ENCODE data around the gene SDK1.
A peak's percentile ranks its signal among the peaks of the same experiment; 100 is the strongest.

SDK1 gene

GRCh38 chr7:3909128-3909527, 608.1 kb downstream of the SDK1 start:
- Histone ChIP-seq H3K4me3 (ENCODE audit: low read depth, low read length) (no peak overlapping the region), H3K27ac (no peak overlapping the region), H3K36me3 (no peaks in the 10 kb centered on the region), H3K9me3 (ENCODE audit: severe bottlenecking) (no peaks in the 10 kb centered on the region), H3K27me3 (ENCODE audit: insufficient read depth, low read depth, severe bottlenecking) (no peaks in the 10 kb centered on the region)
- peak; percentile 67 for DNase-seq
- no peak for TF ChIP-seq CTCF (IDR thresholded peaks at IDR 0.05; ENCODE audit: low read depth, low read length)

- DNase-seq: no peak
Observed at GRCh38 chr7:3910054-3910453, 609.0 kb downstream of the SDK1 start.

DNA sequence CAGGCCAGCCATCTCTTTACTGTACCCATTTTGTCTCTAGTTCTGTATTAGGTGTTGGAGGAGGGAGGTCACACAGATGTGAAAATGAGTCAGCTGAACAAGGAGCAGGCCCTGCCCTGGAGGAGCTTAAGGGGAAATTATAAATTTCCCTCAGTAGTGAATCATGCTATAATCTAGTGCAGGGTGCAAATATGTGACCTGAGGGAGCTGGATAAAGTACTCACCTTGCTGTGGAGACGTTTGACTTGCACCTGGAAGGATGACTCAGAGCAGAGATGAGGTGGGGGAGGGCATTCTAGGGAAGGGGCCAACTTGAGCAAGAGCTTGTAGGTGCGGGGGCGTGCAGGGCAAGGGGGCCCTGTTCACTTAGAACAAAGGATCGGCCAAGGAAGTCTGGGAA, 610.6 kb downstream of the SDK1 start:
- H3K27ac ChIP-seq: no peak overlapping the region
- no peak for DNase-seq

More at GRCh38 chr7:3910054-3910453, 609.0 kb downstream of the SDK1 start:
- H3K27ac ChIP-seq: no peak overlapping the region
- H3K4me3 ChIP-seq (ENCODE audit: low read depth, low read length): no peak overlapping the region
- no peak for TF ChIP-seq CTCF (IDR thresholded peaks at IDR 0.05; ENCODE audit: low read depth, low read length)
- no peaks in the 10 kb centered on the region for H3K9me3 ChIP-seq (ENCODE audit: severe bottlenecking)
- H3K27me3 ChIP-seq (ENCODE audit: insufficient read depth, low read depth, severe bottlenecking): no peaks in the 10 kb centered on the region
- no peaks in the 10 kb centered on the region for H3K36me3 ChIP-seq

DNA sequence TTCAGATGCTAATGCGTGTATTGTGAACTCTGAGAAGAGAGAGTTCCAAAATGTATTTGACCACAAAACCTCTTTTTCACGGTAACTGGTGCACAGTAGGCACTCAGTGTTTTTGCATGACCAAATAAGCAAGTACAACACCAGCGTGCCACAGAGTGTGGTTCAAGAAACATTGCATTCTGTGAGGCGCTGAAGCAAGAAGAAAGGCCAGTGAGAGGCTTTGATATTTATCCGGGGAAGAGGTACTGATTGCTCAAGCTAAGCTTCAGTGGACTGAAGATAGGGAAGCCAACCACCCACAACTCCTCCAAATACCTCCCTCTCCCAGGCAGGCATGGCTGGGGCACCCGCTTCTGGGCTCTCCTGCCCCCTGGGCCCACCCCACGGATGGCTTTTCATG, 611.2 kb downstream of the SDK1 start:
- no peaks in the 10 kb centered on the region for H3K36me3 ChIP-seq
- no peak overlapping the region for H3K27ac ChIP-seq
- TF ChIP-seq CTCF (IDR thresholded peaks at IDR 0.05; ENCODE audit: low read depth, low read length): no peak
- H3K4me3 ChIP-seq (ENCODE audit: low read depth, low read length): no peak overlapping the region
- no peaks in the 10 kb centered on the region for H3K9me3 ChIP-seq (ENCODE audit: severe bottlenecking)
- H3K27me3 ChIP-seq (ENCODE audit: insufficient read depth, low read depth, severe bottlenecking): no peaks in the 10 kb centered on the region
- no peak for DNase-seq

More for the DNA sequence above, 610.6 kb downstream of the SDK1 start:
- Histone ChIP-seq H3K27me3 (ENCODE audit: insufficient read depth, low read depth, severe bottlenecking) (no peaks in the 10 kb centered on the region), H3K4me3 (ENCODE audit: low read depth, low read length) (no peak overlapping the region), H3K9me3 (ENCODE audit: severe bottlenecking) (no peaks in the 10 kb centered on the region), H3K36me3 (no peaks in the 10 kb centered on the region)
- TF ChIP-seq CTCF (IDR thresholded peaks at IDR 0.05; ENCODE audit: low read depth, low read length): no peak

- H3K36me3 ChIP-seq: no peaks in the 10 kb centered on the region
- H3K27ac ChIP-seq: no peak overlapping the region
- DNase-seq: no peak
- H3K9me3 ChIP-seq (ENCODE audit: severe bottlenecking): no peaks in the 10 kb centered on the region
- H3K4me3 ChIP-seq (ENCODE audit: low read depth, low read length): no peak overlapping the region
- no peaks in the 10 kb centered on the region for H3K27me3 ChIP-seq (ENCODE audit: insufficient read depth, low read depth, severe bottlenecking)
- no peak for TF ChIP-seq CTCF (IDR thresholded peaks at IDR 0.05; ENCODE audit: low read depth, low read length)
Observed at GRCh38 chr7:3914051-3914775, 613.2 kb downstream of the SDK1 start.
